Placental epithelial cell (primary cell): ENCODE results near the gene HAX1. TPM values are rescaled to one million over a fixed set of nuclear protein-coding genes. Genes with fewer than 3 reads are reported as not detected.

Experiments
- small RNA-seq: library from RNA; depleted of rRNA; stranded (forward); fragments of <200 nt; gene quantifications from one replicate; pipeline ENCODE3, GENCODE V24; 2012
- total RNA-seq: library from RNA; depleted of rRNA; stranded (reverse); fragments of >200 nt; gene quantifications from 2 replicates; pipeline ENCODE4 v1.2.3, GENCODE V29; 2012

Gene HAX1
- 57.3 and 135 TPM in 2 replicates for total RNA-seq

GRCh38 chr1:154272217-154272998, at the start of gene HAX1:
Gene HAX1, plus strand, starts transcription at chr1:154272629. Its CDS starts 95 bp downstream, at chr1:154272724.

GRCh38 chr1:154320882-154321608, 48.6 kb downstream of the HAX1 start, which contains the start of gene AQP10:
Gene AQP10, plus strand, starts transcription at chr1:154321093. Its CDS starts 63 bp downstream, at chr1:154321156.

GRCh38 chr1:154324669-154325582, 52.5 kb downstream of the HAX1 start, which contains the start of gene ATP8B2:
Gene ATP8B2, plus strand, starts transcription at chr1:154325525. Its CDS starts 2,617 bp downstream, at chr1:154328142.

Small RNA genes lying within 50 kb of the gene (small RNA-seq; reads per million reads assigned to genes)
- gene RF00273: not detected
- gene RNU6-121P: not detected
- gene RNU6-239P: not detected
- gene SNORA58B: not detected

Other genes with a start within 250 kb of the HAX1 start
- under 0.01 TPM in 1 of 2 replicates, not detected in the other for gene NUP210L, start 117.6 kb upstream of the HAX1 start, total RNA-seq
- gene TPM3, start 80.5 kb upstream of the HAX1 start, total RNA-seq: 163 and 386 TPM in 2 replicates
- gene CFAP141, start 66.3 kb upstream of the HAX1 start, total RNA-seq: not detected in 2 replicates
- gene UBAP2L, start 51.7 kb upstream of the HAX1 start, total RNA-seq: 73.8 and 101 TPM in 2 replicates
- not detected in 2 replicates for gene AQP10, start 48.5 kb downstream of the HAX1 start, total RNA-seq
- 12.8 and 16.9 TPM in 2 replicates for gene ATP8B2, start 52.9 kb downstream of the HAX1 start, total RNA-seq
- 3.1 and 5.5 TPM in 2 replicates for gene IL6R, start 132.7 kb downstream of the HAX1 start, total RNA-seq
- gene TDRD10, start 229.6 kb downstream of the HAX1 start, total RNA-seq: not detected in 2 replicates
- under 0.01 TPM in 2 replicates for gene SHE, start 229.8 kb downstream of the HAX1 start, total RNA-seq